Chondrocyte (in vitro differentiated cells): ENCODE results near the gene GPR61. TPM values are rescaled to one million over a fixed set of nuclear protein-coding genes. Genes with fewer than 3 reads are reported as not detected.

Experiments used
- DNase-seq: peaks from one replicate; pipeline ENCODE4 v3.0.0; 2021; ENCODE audit warnings: mixed read lengths, low spot score
- H3K27ac Mint-ChIP-seq: one replicate; pipeline ENCODE4 v1.8.0; 2021; ENCODE audit warnings: mild to moderate bottlenecking, moderate library complexity, mixed read lengths; ENCODE audit not compliant: unreplicated experiment
- H3K27me3 Mint-ChIP-seq: 2 replicates; pipeline ENCODE4 v1.8.0; 2021; ENCODE audit warnings: low read depth, mixed read lengths
- H3K36me3 Mint-ChIP-seq: 2 replicates; pipeline ENCODE4 v1.8.0; 2021; ENCODE audit warnings: low read depth, mixed read lengths
- H3K4me1 Mint-ChIP-seq: 2 replicates; pipeline ENCODE4 v1.8.0; 2021; ENCODE audit warnings: low read depth, mild to moderate bottlenecking, mixed read lengths
- H3K4me3 Mint-ChIP-seq: one replicate; pipeline ENCODE4 v1.8.0; 2021; ENCODE audit warnings: mild to moderate bottlenecking, moderate library complexity, mixed read lengths; ENCODE audit not compliant: unreplicated experiment
- H3K9me3 Mint-ChIP-seq: 2 replicates; pipeline ENCODE4 v1.8.0; 2021; ENCODE audit warnings: low read depth, mixed read lengths
- total RNA-seq: library from RNA; stranded (reverse); gene quantifications from 3 replicates; pipeline ENCODE4 v1.2.1, GENCODE V29; 2021
- TF ChIP-seq, protein P1 (sequence below): fragments of 200-600 bp; sonication (generic); IDR thresholded peaks from 2 replicates; pipeline ENCODE4 v1.5.0; 2021; ENCODE audit warnings: antibody characterized with exemption, mild to moderate bottlenecking, moderate library complexity

GPR61 gene
- total RNA-seq, 1 donor from 2014 or later: not detected

DNA sequence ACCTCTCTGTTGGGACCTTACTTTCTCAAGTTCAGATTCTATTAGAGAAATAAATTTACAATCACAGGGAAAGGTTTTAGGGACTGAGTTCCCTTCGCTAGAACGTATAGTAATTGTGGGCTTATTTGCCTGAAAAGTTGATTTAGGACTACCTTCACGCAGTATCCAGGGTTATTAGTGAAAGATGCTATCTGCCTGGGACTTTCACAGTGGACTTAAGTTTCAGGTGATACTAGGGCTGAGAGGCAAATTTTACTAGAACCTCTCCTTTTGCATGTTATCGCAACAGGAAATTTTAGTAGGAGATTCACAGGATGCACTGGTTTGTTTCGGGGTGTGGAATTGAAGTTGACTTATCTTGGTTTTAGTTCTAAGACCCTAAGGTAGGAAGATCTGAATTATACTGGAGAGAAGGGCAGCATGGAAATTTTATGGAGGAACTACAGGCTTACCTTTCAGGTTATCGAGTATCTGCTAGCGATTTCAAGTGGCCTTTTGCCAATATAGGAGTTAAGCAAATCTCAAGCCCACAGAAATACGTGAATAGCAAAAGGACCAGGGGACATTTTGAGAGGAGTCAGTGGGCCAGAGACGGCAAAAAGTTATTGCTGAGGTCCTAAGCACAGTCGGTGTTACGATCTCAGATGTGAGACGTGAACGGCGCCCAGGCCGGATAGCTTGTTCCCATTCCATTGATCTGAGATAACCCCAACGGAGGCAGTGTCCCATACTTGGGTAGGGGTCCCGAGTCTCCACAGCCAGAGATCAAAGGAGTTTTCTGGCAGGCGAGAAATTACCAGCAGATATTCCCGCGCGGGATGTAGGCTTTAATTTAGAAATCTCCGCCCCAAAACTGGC lies 8.0 kb downstream of the GPR61 start:
- peak overlapping the region; percentile 87 for H3K4me3 Mint-ChIP-seq

DNA sequence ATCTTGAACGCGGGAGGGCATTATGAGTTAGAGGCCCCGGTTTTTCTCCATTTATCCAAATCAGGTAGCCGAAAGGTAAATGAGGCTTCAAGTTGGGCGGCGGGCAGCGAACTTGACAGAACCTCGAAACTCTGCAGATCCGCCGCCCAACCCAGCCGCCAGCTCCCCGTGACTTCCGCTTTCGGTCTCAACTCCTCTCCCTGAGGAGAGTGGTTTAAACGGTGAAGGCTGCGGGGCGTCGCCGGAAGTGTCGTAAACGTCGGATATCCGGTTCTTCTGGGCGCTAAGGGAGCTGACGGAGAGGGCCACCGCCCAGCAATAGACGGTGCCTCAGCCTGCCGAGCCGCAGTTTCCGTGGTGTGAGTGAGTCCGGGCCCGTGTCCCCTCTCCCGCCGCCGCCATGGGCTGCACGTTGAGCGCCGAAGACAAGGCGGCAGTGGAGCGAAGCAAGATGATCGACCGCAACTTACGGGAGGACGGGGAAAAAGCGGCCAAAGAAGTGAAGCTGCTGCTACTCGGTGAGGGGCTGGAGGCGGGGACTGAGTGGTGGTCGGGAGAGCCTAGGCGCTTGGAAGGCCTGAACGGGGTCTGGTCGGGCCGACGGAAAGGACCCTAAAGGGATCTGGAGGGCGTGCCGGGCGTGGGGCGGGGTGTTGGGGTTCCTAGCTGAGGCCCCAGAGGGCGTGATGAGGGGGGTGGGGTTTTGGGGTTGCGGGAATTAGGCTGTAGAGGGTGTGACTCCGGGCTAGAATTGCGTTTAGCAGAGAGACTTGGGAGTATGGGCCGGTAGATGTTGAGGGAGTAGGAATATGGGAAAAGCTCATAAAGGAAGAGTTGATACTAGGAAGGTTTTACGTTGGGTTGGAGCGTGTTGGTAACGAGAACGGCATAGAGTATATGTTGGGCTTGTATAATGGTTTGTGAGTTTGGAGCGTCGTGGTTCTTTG lies 8.9 kb downstream of the GPR61 start, which contains the start of gene GNAI3:
Gene GNAI3 (plus strand): TSS at position 295 of the 947 bp plus-strand sequence. CDS start 106 bp downstream, at position 401.
- DNase-seq: peak; percentile 96
- Mint-ChIP-seq H3K4me1 (peaks cover 45% of the 10 kb centered on the region), H3K36me3 (no peaks in the 10 kb centered on the region), H3K9me3 (no peaks in the 10 kb centered on the region), H3K4me3 (peak within 1 kb of the TSS; percentile 87), H3K27ac (peak within 1 kb of the TSS; percentile 99), H3K27me3 (peaks cover 2% of the 10 kb centered on the region)
- TF ChIP-seq, protein P1, sequence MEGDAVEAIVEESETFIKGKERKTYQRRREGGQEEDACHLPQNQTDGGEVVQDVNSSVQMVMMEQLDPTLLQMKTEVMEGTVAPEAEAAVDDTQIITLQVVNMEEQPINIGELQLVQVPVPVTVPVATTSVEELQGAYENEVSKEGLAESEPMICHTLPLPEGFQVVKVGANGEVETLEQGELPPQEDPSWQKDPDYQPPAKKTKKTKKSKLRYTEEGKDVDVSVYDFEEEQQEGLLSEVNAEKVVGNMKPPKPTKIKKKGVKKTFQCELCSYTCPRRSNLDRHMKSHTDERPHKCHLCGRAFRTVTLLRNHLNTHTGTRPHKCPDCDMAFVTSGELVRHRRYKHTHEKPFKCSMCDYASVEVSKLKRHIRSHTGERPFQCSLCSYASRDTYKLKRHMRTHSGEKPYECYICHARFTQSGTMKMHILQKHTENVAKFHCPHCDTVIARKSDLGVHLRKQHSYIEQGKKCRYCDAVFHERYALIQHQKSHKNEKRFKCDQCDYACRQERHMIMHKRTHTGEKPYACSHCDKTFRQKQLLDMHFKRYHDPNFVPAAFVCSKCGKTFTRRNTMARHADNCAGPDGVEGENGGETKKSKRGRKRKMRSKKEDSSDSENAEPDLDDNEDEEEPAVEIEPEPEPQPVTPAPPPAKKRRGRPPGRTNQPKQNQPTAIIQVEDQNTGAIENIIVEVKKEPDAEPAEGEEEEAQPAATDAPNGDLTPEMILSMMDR: no peak

More for the DNA sequence above, 8.0 kb downstream of the GPR61 start:
- peaks cover 45% of the 10 kb centered on the region for H3K4me1 Mint-ChIP-seq
- H3K27me3 Mint-ChIP-seq: peaks cover 2% of the 10 kb centered on the region
- H3K9me3 Mint-ChIP-seq: no peaks in the 10 kb centered on the region
- no peaks in the 10 kb centered on the region for H3K36me3 Mint-ChIP-seq
- TF ChIP-seq, protein P1: no peak
- H3K27ac Mint-ChIP-seq: peak overlapping the region; percentile 99
- no peak for DNase-seq

DNA sequence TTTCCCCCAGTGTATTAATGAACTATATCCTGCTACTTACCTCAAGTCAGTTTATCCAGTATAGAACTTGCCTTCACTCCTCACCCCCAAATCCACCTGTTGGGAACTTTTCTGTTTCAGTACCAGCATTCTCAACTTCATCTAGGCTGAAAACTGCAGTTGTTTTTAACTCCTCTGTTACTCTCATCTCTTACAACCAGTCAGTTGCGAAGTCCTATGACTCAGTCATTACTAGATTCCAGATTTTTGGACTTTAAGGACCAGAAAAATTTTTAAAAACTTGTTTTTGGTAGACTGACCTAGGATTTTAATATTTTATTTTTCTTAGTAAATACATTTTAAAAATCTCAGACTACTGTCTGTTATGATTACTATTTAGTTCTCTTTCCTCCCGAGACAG lies 16.9 kb downstream of the GPR61 start:
- Mint-ChIP-seq H3K27me3 (no peaks in the 10 kb centered on the region), H3K4me3 (no peak overlapping the region), H3K4me1 (peaks cover 20% of the 10 kb centered on the region), H3K27ac (peak overlapping the region; percentile 55), H3K9me3 (no peaks in the 10 kb centered on the region), H3K36me3 (peaks cover 2% of the 10 kb centered on the region)
- TF ChIP-seq, protein P1: no peak
- no peak for DNase-seq

DNA sequence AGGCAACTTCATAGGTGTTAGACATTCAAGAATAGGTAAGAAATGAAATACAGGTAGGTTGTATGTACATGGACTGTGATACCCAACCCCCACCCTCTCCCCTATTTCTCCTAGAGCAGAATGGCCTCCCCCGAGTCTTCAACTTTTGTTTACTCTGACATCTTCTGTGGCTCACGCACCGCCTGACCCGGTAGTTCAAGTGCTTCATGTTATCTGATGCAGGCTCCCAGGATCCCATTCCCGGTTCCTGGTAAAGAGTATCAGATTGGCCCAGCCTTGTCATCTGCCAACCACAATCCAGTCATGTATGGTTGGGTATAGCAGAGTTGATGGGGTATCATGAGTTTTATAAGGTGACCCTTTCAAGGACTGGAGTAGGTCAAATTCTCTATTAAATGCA lies 17.8 kb downstream of the GPR61 start:
- Mint-ChIP-seq H3K4me3 (no peak overlapping the region), H3K27ac (peak overlapping the region; percentile 4)
- TF ChIP-seq, protein P1: no peak

DNA sequence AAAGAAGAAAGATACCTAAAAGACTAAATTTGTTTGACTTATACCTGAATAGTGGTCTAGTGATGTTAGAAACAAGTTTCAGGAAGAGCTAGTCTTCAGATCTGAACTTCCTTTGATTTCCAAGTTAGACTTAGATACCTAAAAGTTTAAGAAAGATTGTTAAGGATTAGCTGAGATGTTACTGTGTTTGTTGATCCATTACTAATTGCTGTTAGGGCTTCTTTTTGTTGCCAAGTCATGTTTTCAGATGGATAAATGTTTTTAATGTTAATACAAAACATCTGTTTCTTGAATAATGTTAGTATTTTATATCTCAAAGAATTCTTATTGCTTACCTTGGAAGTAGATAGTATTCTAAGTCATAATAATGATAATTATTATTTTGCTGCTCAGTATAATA lies 20.3 kb downstream of the GPR61 start:
- Mint-ChIP-seq H3K4me1 (peaks cover 36% of the 10 kb centered on the region), H3K9me3 (no peaks in the 10 kb centered on the region), H3K4me3 (no peak overlapping the region), H3K27me3 (no peaks in the 10 kb centered on the region), H3K36me3 (peaks cover 2% of the 10 kb centered on the region), H3K27ac (no peak overlapping the region)
- no peak for DNase-seq
- TF ChIP-seq, protein P1: no peak

More for the DNA sequence above, 17.8 kb downstream of the GPR61 start:
- Mint-ChIP-seq H3K36me3 (peaks cover 2% of the 10 kb centered on the region), H3K27me3 (no peaks in the 10 kb centered on the region), H3K9me3 (no peaks in the 10 kb centered on the region), H3K4me1 (peaks cover 22% of the 10 kb centered on the region)
- DNase-seq: no peak
